Liver (tissue), 9 donors: Measurements from ENCODE around the gene RAP1GAP2. TPM values are rescaled to one million over a fixed set of nuclear protein-coding genes. Genes with fewer than 3 reads are reported as not detected.

Source experiments
- DNase-seq: peaks from one replicate; pipeline ENCODE4 v3.0.0-alpha.2; 2017; ENCODE audit warnings: low spot score
- H3K27ac ChIP-seq, 2 donors: one replicate each; pipeline ENCODE4 v1.7.0; 2013; ENCODE audit warnings: inconsistent platforms in 2 of 2, low read length in 2 of 2, control low read depth in 1 of 2, low read depth in 1 of 2, mild to moderate bottlenecking in 1 of 2
- H3K27me3 ChIP-seq, 4 donors: one replicate each; pipeline versions ENCODE4 v1.6.1 to v1.7.0; 2013; ENCODE audit warnings: low read length in 3 of 4, inconsistent platforms in 1 of 4, mild to moderate bottlenecking in 1 of 4, moderate library complexity in 1 of 4; ENCODE audit not compliant: control insufficient read depth in 4 of 4, insufficient read depth in 4 of 4
- H3K36me3 ChIP-seq, 4 donors: one replicate each; pipeline versions ENCODE4 v1.6.1 to v1.7.0; 2013; ENCODE audit warnings: low read length in 3 of 4, mild to moderate bottlenecking in 3 of 4, low read depth in 1 of 4, moderate library complexity in 1 of 4; ENCODE audit not compliant: control insufficient read depth in 4 of 4, insufficient read depth in 3 of 4
- H3K4me1 ChIP-seq, 4 donors: one replicate each; pipeline versions ENCODE4 v1.6.1 to v1.7.0; 2013; ENCODE audit warnings: low read length in 3 of 4, mild to moderate bottlenecking in 3 of 4, moderate library complexity in 1 of 4; ENCODE audit not compliant: control insufficient read depth in 4 of 4, insufficient read depth in 4 of 4
- H3K4me3 ChIP-seq, 3 donors: one replicate each; pipeline versions ENCODE4 v1.6.1 to v1.7.0; 2013; ENCODE audit warnings: low read length in 3 of 3, control low read depth in 1 of 3, low read depth in 1 of 3, mild to moderate bottlenecking in 1 of 3
- H3K9ac ChIP-seq, 2 donors: one replicate each; pipeline ENCODE4 v1.7.0; 2013; ENCODE audit warnings: low read length in 2 of 2, mild to moderate bottlenecking in 2 of 2, moderate library complexity in 2 of 2, control low read depth in 1 of 2, low read depth in 1 of 2
- H3K9me3 ChIP-seq, 4 donors: one replicate each; pipeline versions ENCODE4 v1.6.1 to v1.7.0; 2013; ENCODE audit warnings: low read length in 3 of 4; ENCODE audit not compliant: control insufficient read depth in 4 of 4
- CTCF ChIP-seq: fragments of 150-350 bp; IDR thresholded peaks from 2 replicates; pipeline ENCODE4 v1.5.1; 2017; ENCODE audit warnings: improper control_type of control experiment, low read depth, low read length; ENCODE audit not compliant: missing input control
- EGR1 ChIP-seq, 2 donors: IDR thresholded peaks; 2 replicates each; pipeline ENCODE4 v1.6.1; 2016 to 2018; ENCODE audit warnings: antibody characterized with exemption in 2 of 2, low read depth in 2 of 2
- GABPA ChIP-seq, 2 donors: IDR thresholded peaks in 1 of 2; conservative IDR thresholded peaks in 1 of 2; 2 replicates each; pipeline ENCODE4 v1.6.1; 2016; ENCODE audit warnings: antibody characterized with exemption in 2 of 2, mild to moderate bottlenecking in 1 of 2, moderate library complexity in 1 of 2
- HNF4A ChIP-seq, 2 donors: conservative IDR thresholded peaks; 2 replicates each; pipeline ENCODE4 v1.6.1; 2016; ENCODE audit warnings: antibody characterized with exemption in 2 of 2, mild to moderate bottlenecking in 2 of 2
- JUND ChIP-seq, 2 donors: IDR thresholded peaks; 2 replicates each; pipeline ENCODE4 v1.6.1; 2016; ENCODE audit warnings: antibody characterized with exemption in 2 of 2
- RAD21 ChIP-seq, 2 donors: IDR thresholded peaks; 2 replicates each; pipeline ENCODE4 v1.6.1; 2016; ENCODE audit warnings: antibody characterized with exemption in 2 of 2, mild to moderate bottlenecking in 2 of 2
- REST ChIP-seq: IDR thresholded peaks from 2 replicates; pipeline ENCODE4 v1.6.1; 2016; ENCODE audit warnings: antibody characterized with exemption, mild to moderate bottlenecking
- SP1 ChIP-seq: IDR thresholded peaks from 2 replicates; pipeline ENCODE4 v1.6.1; 2018; ENCODE audit warnings: antibody characterized with exemption, mild to moderate bottlenecking
- TAF1 ChIP-seq: conservative IDR thresholded peaks from 2 replicates; pipeline ENCODE4 v1.6.1; 2016; ENCODE audit warnings: antibody characterized with exemption, mild to moderate bottlenecking
- YY1 ChIP-seq: IDR thresholded peaks from 2 replicates; pipeline ENCODE4 v1.6.1; 2016; ENCODE audit warnings: antibody characterized with exemption, mild to moderate bottlenecking
- ZBTB33 ChIP-seq: IDR thresholded peaks from 2 replicates; pipeline ENCODE4 v1.6.1; 2016; ENCODE audit warnings: antibody characterized with exemption
- WGBS: extraction: QIAGEN DNeasy Blood & Tissue Kit; methylation state at CpG from one replicate; pipeline ENCODE4 v1.1.7; 2013; 5-methylcytosine and 5-hydroxymethylcytosine counted together
- polyA plus RNA-seq, 2 donors: library from polyadenylated mRNA; stranded (reverse) in 1 of 2; unstranded in 1 of 2; fragments of 200-250 nt in 1 of 2; fragments of >200 nt in 1 of 2; fragmentation: Nextera tagmentation in 1 of 2; extraction: Ambion mirVana in 1 of 2; gene quantifications; one replicate each; pipeline versions ENCODE4 v1.2.1 to v1.2.3, GENCODE V29; 2013 to 2015
- total RNA-seq, 2 donors: library from RNA; depleted of rRNA; stranded (reverse); fragments of >200 nt; gene quantifications; one replicate each; pipeline ENCODE4 v1.2.3, GENCODE V29; 2014
- TF ChIP-seq, protein P1 (sequence below): IDR thresholded peaks from 2 replicates; pipeline ENCODE4 v1.6.1; 2016; ENCODE audit warnings: antibody characterized with exemption
- donor health status: healthy.
- donor health status: healthy.
- donor health status: healthy.
- donor health status: healthy.
- donor health status: healthy.

The RAP1GAP2 gene
- total and polyA plus RNA-seq, 4 donors, result 0.56 to 1.7 (median 1.1) TPM

- Histone ChIP-seq H3K4me3 (no peak overlapping the region), H3K27me3 (peaks cover 0 to 15% (median 4%) of the 10 kb centered on the region in 4 donors), H3K9ac (no peak overlapping the region), H3K4me1 (peaks cover 4 to 13% (median 10%) of the 10 kb centered on the region in 4 donors), H3K9me3 (no peaks in the 10 kb centered on the region), H3K36me3 (no peaks in the 10 kb centered on the region), H3K27ac (no peak overlapping the region)
- 79% methylated on average over 5 of the region's 5 CpGs for WGBS
- no peak for TF ChIP-seq GABPA (IDR thresholded peaks at IDR 0.05 in 1 of 2, conservative IDR thresholded peaks at IDR 0.05 in 1 of 2)
- TF ChIP-seq CTCF, result no peak
- TF ChIP-seq SP1, result no peak
- TF ChIP-seq REST, result no peak
- TF ChIP-seq, protein P1, sequence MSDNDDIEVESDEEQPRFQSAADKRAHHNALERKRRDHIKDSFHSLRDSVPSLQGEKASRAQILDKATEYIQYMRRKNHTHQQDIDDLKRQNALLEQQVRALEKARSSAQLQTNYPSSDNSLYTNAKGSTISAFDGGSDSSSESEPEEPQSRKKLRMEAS, result no peak
- TF ChIP-seq JUND (IDR thresholded peaks at IDR 0.05), result no peak
- TF ChIP-seq TAF1, result no peak
- TF ChIP-seq ZBTB33, result no peak
- TF ChIP-seq HNF4A (conservative IDR thresholded peaks at IDR 0.05), result no peak
- TF ChIP-seq YY1, result no peak
- TF ChIP-seq RAD21 (IDR thresholded peaks at IDR 0.05), result no peak
- TF ChIP-seq EGR1 (IDR thresholded peaks at IDR 0.05; ENCODE audit: low read depth in 2 of 2), result no peak
- no peak for DNase-seq
These were observed 60.5 kb downstream of the RAP1GAP2 start for GRCh38 chr17:2856727-2857126.

DNA sequence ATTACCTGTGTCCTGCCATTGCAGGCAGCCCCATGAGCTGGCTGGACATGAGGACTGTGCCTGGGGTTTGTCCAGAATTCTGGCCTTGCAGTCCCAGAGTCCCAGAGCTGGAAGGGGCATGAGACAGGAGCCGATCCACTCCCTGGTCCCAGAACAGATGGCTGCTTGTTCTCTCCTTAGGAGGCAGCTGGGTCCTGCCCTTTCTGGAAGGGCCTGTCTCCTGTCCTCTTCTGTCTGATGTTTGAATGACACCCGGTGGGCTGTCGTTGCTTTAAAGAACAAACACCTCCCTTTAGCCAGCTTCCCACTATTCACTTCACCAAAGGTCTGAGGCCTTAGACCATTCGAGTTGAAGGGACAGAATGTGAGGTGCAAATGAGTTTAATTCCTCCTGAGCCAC is 63.8 kb downstream of the RAP1GAP2 start:
- Histone ChIP-seq H3K27ac (no peak overlapping the region), H3K9me3 (no peaks in the 10 kb centered on the region), H3K9ac (no peak overlapping the region), H3K4me1 (no peaks in the 10 kb centered on the region), H3K27me3 (peaks cover 0 to 7% (median 4%) of the 10 kb centered on the region in 4 donors), H3K4me3 (no peak overlapping the region), H3K36me3 (no peaks in the 10 kb centered on the region)
- 84% methylated on average over 4 of the region's 4 CpGs for WGBS
- no peak for DNase-seq
- TF ChIP-seq EGR1 (IDR thresholded peaks at IDR 0.05; ENCODE audit: low read depth in 2 of 2), result no peak
- no peak for TF ChIP-seq JUND (IDR thresholded peaks at IDR 0.05)
